ENCODE measurements around the gene PRKCZ.

DNA sequence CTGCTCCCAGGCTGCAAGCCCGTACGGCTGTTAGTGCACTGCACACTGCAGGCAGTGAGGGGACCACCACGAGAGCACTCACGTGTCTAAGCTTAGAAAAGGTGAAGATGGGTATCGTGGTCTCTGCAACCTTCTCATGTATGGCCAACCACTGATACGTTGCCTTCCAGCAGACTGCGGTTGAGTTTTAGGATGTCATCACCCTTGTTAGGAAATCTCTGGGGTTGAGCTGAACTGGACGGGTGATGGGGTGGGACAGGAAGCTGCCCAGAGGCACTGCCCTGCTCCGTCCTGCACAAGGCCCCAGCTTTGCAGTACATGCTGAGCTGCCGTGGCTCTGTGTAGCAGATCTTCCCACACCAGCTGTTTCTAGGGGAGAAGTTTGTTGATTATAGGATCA is 101.0 kb downstream of the PRKCZ start:
- TF ChIP-seq, protein P1, sequence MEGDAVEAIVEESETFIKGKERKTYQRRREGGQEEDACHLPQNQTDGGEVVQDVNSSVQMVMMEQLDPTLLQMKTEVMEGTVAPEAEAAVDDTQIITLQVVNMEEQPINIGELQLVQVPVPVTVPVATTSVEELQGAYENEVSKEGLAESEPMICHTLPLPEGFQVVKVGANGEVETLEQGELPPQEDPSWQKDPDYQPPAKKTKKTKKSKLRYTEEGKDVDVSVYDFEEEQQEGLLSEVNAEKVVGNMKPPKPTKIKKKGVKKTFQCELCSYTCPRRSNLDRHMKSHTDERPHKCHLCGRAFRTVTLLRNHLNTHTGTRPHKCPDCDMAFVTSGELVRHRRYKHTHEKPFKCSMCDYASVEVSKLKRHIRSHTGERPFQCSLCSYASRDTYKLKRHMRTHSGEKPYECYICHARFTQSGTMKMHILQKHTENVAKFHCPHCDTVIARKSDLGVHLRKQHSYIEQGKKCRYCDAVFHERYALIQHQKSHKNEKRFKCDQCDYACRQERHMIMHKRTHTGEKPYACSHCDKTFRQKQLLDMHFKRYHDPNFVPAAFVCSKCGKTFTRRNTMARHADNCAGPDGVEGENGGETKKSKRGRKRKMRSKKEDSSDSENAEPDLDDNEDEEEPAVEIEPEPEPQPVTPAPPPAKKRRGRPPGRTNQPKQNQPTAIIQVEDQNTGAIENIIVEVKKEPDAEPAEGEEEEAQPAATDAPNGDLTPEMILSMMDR (IDR thresholded peaks at IDR 0.05): no peak
- no peak for TF ChIP-seq POLR2A (IDR thresholded peaks at IDR 0.05)
